Endothelial cell of umbilical vein (primary cell): ENCODE data around the gene TRPV2. TPM values are rescaled to one million over a fixed set of nuclear protein-coding genes. Genes with fewer than 3 reads are reported as not detected.
"Not testable (repeated sequence)": the region's sequence is repeated elsewhere in the genome, so short reads cannot be mapped to it uniquely, and the experiment has no call there.

Experiments
- BruUV-seq: library from RNA; stranded (reverse); fragments of 400-500 nt; replicated peaks from 2 replicates; lab custom pipeline; 2021; lab: Mats Ljungman, UMichigan
- CTCF ChIA-PET: fragments of 300-600, 350-600 bp; sonication (Branson Sonifier 250); formaldehyde crosslinking; loops from one replicate; lab custom pipeline; 2021; ENCODE audit warnings: antibody characterized with exemption, inconsistent platforms; lab: Charles Lee
- POLR2A ChIA-PET: fragments of 300-600, 350-600 bp; sonication (Branson Sonifier 250); formaldehyde crosslinking; loops from one replicate; lab custom pipeline; 2021; ENCODE audit warnings: antibody characterized with exemption, inconsistent platforms; lab: Charles Lee
- DNase-seq: peaks from one replicate; pipeline ENCODE4 v3.0.0-alpha.2; 2011; ENCODE audit warnings: low read depth, low spot score
- FAIRE-seq: peaks from 2 replicates; lab custom pipeline; 2011; peaks lifted over from hg19 to GRCh38; lab: Jason Lieb, UNC
- H2AFZ ChIP-seq: 2 replicates; pipeline ENCODE4 v1.6.0; 2012; ENCODE audit warnings: low read depth, low read length, control low read depth, inconsistent platforms
- H3K27ac ChIP-seq: 2 replicates; pipeline ENCODE4 v1.5.1; 2011; ENCODE audit warnings: low read depth, mild to moderate bottlenecking, control low read depth, low read length, moderate library complexity; ENCODE audit not compliant: insufficient read depth
- H3K27me3 ChIP-seq, 2 experiments: 2 replicates each; pipeline versions ENCODE4 v1.6.0 to v1.6.1; 2011; ENCODE audit warnings: low read length in 2 of 2, mixed read lengths in 1 of 2; ENCODE audit not compliant: control insufficient read depth in 2 of 2, insufficient read depth in 2 of 2
- H3K36me3 ChIP-seq, 2 experiments: 2 replicates in 1 of 2; 3 replicates in 1 of 2; pipeline ENCODE4 v1.5.1; 2011; ENCODE audit warnings: low read length in 2 of 2, mild to moderate bottlenecking in 1 of 2, moderate library complexity in 1 of 2; ENCODE audit not compliant: control insufficient read depth in 2 of 2, insufficient read depth in 2 of 2; ENCODE audit errors: extremely low read depth in 1 of 2
- H3K4me1 ChIP-seq: 3 replicates; pipeline ENCODE4 v1.5.1; 2011; ENCODE audit warnings: mild to moderate bottlenecking, low read length; ENCODE audit not compliant: control insufficient read depth, insufficient read depth; ENCODE audit errors: extremely low read depth
- H3K4me2 ChIP-seq: 2 replicates; pipeline ENCODE4 v1.6.1; 2011; ENCODE audit warnings: low read length, control low read depth, mixed read lengths; ENCODE audit not compliant: insufficient read depth
- H3K4me3 ChIP-seq, 3 experiments: fragments of 200-600 bp in 1 of 3; sonication (generic), shearing (Covaris generic) in 1 of 3; replicated peaks in 1 of 3; 2 replicates each; pipeline ENCODE4 v1.5.1; 2011 to 2016; ENCODE audit warnings: control low read depth in 3 of 3, low read length in 3 of 3, mild to moderate bottlenecking in 2 of 3, inconsistent platforms in 1 of 3, low read depth in 1 of 3, moderate library complexity in 1 of 3; ENCODE audit not compliant: insufficient read depth in 1 of 3
- H3K79me2 ChIP-seq: 2 replicates; pipeline ENCODE4 v1.6.0; 2012; ENCODE audit warnings: low read length, inconsistent platforms; ENCODE audit not compliant: control insufficient read depth, insufficient read depth
- H3K9ac ChIP-seq: replicated peaks from 2 replicates; pipeline ENCODE3; 2011; ENCODE audit warnings: low read length, control low read depth; ENCODE audit not compliant: insufficient read depth; ENCODE audit errors: extremely low read depth
- H3K9me1 ChIP-seq: replicated peaks from 3 replicates; pipeline ENCODE4 v1.6.0; 2011; ENCODE audit warnings: mild to moderate bottlenecking, low read length; ENCODE audit not compliant: control insufficient read depth, insufficient read depth; ENCODE audit errors: extremely low read depth
- H3K9me3 ChIP-seq: replicated peaks from 2 replicates; pipeline ENCODE4 v1.5.1; 2012; ENCODE audit warnings: low read length, inconsistent platforms; ENCODE audit not compliant: control insufficient read depth, insufficient read depth
- H4K20me1 ChIP-seq: replicated peaks from 2 replicates; pipeline ENCODE3; 2011; ENCODE audit warnings: mild to moderate bottlenecking, low read length; ENCODE audit not compliant: control insufficient read depth, insufficient read depth; ENCODE audit errors: extremely low read depth
- GATA2 ChIP-seq: IDR thresholded peaks from 2 replicates; pipeline ENCODE4 v1.7.0; 2011; ENCODE audit warnings: low read depth, mild to moderate bottlenecking, moderate library complexity, mixed read lengths, low read length; ENCODE audit not compliant: insufficient read length, insufficient read depth
- JUN ChIP-seq: IDR thresholded peaks from 2 replicates; pipeline ENCODE4 v1.6.1; 2011; ENCODE audit warnings: borderline replicate concordance, low read depth; ENCODE audit not compliant: insufficient read length, insufficient read depth
- POLR2AphosphoS5 ChIP-seq: IDR thresholded peaks from 2 replicates; pipeline ENCODE4 v1.6.1; 2012; ENCODE audit warnings: low read depth, mild to moderate bottlenecking, control low read depth, low read length, moderate library complexity; ENCODE audit not compliant: insufficient read depth
- dilution Hi-C: fragments of 300-500 bp; cut with MboI; formaldehyde crosslinking; loops from one replicate; pipeline ENCODE4 v1.15.0; 2019; ENCODE audit warnings: low sequenced_read_pairs; ENCODE audit not compliant: extremely low pct_ligation_motif_present
- intact Hi-C: fragments of 100-400 bp; cut with micrococcal nuclease; formaldehyde crosslinking; loops from one replicate; pipeline ENCODE4 v1.10.0; 2022
- polyA plus RNA-seq, 4 experiments: library from polyadenylated mRNA; depleted of rRNA in 3 of 4; stranded (reverse) in 3 of 4; unstranded in 1 of 4; fragments of >200 nt; gene quantifications; 2 replicates each; pipeline versions ENCODE4 v1.2.1 to v1.2.3, GENCODE V29; 2011 to 2012; ENCODE audit warnings: missing spikeins in 1 of 4
- total RNA-seq: library from RNA; stranded (reverse); gene quantifications from 2 replicates; pipeline ENCODE4 v1.2.3, GENCODE V29; 2021
- TF ChIP-seq, protein P1 (sequence below), 2 donors: IDR thresholded peaks; 1 replicate in 1 of 2; 2 replicates in 1 of 2; pipeline ENCODE4 v1.5.1; 2011; ENCODE audit warnings: low read length in 2 of 2, mild to moderate bottlenecking in 2 of 2, moderate library complexity in 2 of 2, control low read depth in 1 of 2, inconsistent platforms in 1 of 2, low read depth in 1 of 2; ENCODE audit not compliant: insufficient read depth in 1 of 2; ENCODE audit errors: extremely low read depth in 1 of 2

TRPV2 gene
- total and polyA plus RNA-seq, 2 donors (not counting 3 experiments of a cell fraction or from before 2014, with no cell fraction given): 4.2 to 10.6 TPM

DNA sequence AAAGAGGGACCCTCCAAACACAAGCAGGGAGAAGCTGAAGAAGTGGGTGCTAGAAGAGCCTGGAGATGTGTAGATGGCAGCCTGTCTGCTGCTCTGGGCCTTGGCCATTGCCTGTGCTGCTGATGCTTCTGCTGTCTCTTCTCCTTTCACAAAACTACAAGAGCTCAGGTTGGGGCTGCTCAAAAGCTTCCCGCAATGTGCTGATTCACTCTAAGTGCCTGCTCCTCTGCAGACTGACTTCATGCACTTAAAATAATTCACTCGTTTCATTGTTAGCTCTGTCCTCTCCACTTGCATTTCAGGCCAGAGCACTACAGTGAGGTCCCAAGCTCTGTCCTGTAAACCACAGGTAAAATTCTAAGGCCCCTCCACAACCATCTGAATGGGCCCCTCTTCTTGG is 18.7 kb upstream of the TRPV2 start:
- H3K9me1 ChIP-seq, H3K36me3 ChIP-seq, H4K20me1 ChIP-seq, H3K79me2 ChIP-seq, H3K27ac ChIP-seq, H2AFZ ChIP-seq, intact Hi-C loops, H3K9ac ChIP-seq, H3K4me2 ChIP-seq, dilution Hi-C loops, CTCF ChIA-PET, H3K9me3 ChIP-seq, DNase-seq, BruUV-seq, H3K4me1 ChIP-seq, H3K27me3 ChIP-seq, H3K4me3 ChIP-seq: not testable (repeated sequence)
- POLR2A ChIA-PET: interaction anchor here (1.1 kb wide), 1 partner anchor 16 kb away, joined by 3 read pairs; the partner anchor contains the start of gene UBB
- peak; percentile 59 for FAIRE-seq

DNA sequence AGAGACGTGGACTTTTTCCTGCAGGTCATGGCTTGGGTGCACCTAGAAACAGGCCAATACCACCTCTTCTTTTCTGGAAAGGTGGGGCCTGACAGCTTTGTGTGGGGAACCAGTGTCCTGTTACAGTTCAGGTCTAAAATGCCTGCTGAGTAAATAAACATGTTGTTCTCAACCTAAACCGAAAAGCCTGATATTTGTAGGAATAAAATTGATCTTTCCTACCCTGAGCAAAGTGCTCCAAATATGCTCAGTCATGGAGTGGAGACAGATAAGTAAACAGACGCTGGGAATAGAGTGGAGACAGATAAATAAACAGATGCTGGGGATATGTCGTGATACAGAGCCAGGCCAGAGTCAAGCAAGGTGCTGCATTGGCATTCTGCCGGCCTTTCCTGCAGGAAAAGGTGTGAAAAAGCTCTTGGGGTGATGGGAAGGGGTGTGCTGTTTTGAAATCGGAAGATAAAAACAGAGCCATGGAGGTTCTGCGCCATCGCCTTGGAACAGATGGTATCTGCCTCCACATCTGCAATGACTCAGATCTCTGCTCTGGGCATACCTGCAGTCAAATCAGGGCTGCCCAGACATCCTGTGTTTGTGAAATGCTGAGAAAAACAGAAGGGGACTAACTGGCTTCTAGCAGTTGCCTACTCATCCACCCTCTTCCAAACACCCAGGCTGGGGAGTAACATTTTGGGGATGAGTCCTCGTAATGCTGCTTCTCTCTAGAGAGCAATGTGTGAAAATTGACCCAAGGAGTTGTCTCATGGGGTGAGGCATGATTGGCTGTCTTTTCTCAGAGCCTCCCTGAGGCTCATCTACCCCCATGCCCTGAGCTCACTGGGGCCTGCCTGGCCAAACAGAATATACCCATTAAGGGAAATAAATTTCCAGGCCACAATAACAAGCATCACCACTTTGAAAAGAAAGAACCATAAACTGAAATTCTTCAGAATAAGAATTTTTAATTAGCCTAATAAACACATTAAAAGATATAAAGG is 16.8 kb upstream of the TRPV2 start:
- no peak overlapping the region for H3K9ac ChIP-seq

DNA sequence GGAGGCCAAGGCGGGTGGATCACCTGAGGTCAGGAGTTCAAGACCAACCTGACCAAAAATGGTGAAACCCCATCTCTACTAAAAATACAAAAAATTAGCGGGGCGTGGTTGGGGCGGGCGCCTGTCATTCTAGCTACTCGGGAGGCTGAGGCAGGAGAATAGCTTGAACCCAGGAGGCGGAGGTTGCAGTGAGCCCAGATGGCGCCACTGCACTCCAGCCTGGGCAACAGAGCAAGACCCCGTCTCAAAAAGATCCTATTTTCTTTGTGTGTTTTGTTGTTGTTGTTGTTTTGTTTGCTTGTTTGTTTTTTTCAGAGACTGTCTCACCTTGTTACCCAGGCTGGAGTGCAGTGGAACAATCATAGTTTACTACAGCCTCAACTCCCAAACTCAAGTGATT is 11.5 kb upstream of the TRPV2 start:
- H3K4me3 ChIP-seq: not testable (repeated sequence)
- CTCF ChIA-PET: interaction anchor here (1.2 to 2.1 kb wide), 3 partner anchors 15 to 118 kb away, joined by 3 to 5 read pairs (median 5); no protein-coding TSS in a partner anchor

More for the DNA sequence above, 16.8 kb upstream of the TRPV2 start:
- H3K27ac ChIP-seq: peak overlapping the region; percentile 15
- no peaks in the 10 kb centered on the region for H3K9me3 ChIP-seq
- H3K36me3 ChIP-seq: no peaks in the 10 kb centered on the region
- intact Hi-C loops: no loop called here
- dilution Hi-C loops: no loop called here
- peaks cover 0 to 2% of the 10 kb centered on the region in 2 experiments for H3K27me3 ChIP-seq
- no peak overlapping the region for H2AFZ ChIP-seq
- peaks cover 8% of the 10 kb centered on the region for H3K4me1 ChIP-seq
- ChIA-PET POLR2A (no interaction called here), CTCF (interaction anchor here (1.7 kb wide), 1 partner anchor 29 kb away, joined by 3 read pairs; no protein-coding TSS in a partner anchor)
- no peak overlapping the region for H3K4me3 ChIP-seq
- FAIRE-seq (peak; percentile 75), DNase-seq (peak; percentile 67)
- TF ChIP-seq JUN (peak; percentile 65), GATA2 (peak; percentile 57), POLR2AphosphoS5 (no peak)
- TF ChIP-seq, protein P1, sequence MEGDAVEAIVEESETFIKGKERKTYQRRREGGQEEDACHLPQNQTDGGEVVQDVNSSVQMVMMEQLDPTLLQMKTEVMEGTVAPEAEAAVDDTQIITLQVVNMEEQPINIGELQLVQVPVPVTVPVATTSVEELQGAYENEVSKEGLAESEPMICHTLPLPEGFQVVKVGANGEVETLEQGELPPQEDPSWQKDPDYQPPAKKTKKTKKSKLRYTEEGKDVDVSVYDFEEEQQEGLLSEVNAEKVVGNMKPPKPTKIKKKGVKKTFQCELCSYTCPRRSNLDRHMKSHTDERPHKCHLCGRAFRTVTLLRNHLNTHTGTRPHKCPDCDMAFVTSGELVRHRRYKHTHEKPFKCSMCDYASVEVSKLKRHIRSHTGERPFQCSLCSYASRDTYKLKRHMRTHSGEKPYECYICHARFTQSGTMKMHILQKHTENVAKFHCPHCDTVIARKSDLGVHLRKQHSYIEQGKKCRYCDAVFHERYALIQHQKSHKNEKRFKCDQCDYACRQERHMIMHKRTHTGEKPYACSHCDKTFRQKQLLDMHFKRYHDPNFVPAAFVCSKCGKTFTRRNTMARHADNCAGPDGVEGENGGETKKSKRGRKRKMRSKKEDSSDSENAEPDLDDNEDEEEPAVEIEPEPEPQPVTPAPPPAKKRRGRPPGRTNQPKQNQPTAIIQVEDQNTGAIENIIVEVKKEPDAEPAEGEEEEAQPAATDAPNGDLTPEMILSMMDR (IDR thresholded peaks at IDR 0.05; ENCODE audit: extremely low read depth in 1 of 2, insufficient read depth in 1 of 2, low read depth in 1 of 2, low read length in 2 of 2): no peak
- H3K4me2 ChIP-seq: no peak overlapping the region
- no TSS peak for BruUV-seq
- no peaks in the 10 kb centered on the region for H3K9me1 ChIP-seq
- H3K79me2 ChIP-seq: no peaks in the 10 kb centered on the region
- H4K20me1 ChIP-seq: no peaks in the 10 kb centered on the region

More for the DNA sequence above, 11.5 kb upstream of the TRPV2 start:
- H3K9me1 ChIP-seq, H3K4me2 ChIP-seq, intact Hi-C loops, FAIRE-seq, dilution Hi-C loops, H4K20me1 ChIP-seq, H3K36me3 ChIP-seq, H3K27me3 ChIP-seq, H3K79me2 ChIP-seq, H3K4me1 ChIP-seq, H2AFZ ChIP-seq, H3K9ac ChIP-seq, H3K27ac ChIP-seq, BruUV-seq, DNase-seq, POLR2A ChIA-PET, H3K9me3 ChIP-seq: not testable (repeated sequence)
